ENCODE measurements around the gene TM4SF4. TPM values are rescaled to one million over a fixed set of nuclear protein-coding genes. Genes with fewer than 3 reads are reported as not detected.

TM4SF4 gene
- total RNA-seq, 4 donors from 2014 or later, result 1.3 to 3.2 (median 2.2) TPM; not detected in 1

- peaks cover 0 to 8% (median 0%) of the 10 kb centered on the region in 3 donors for H3K4me1 ChIP-seq
- H3K4me3 ChIP-seq, result no peak overlapping the region
- no peaks in the 10 kb centered on the region for H3K27me3 ChIP-seq
- H3K9me3 ChIP-seq, result no peaks in the 10 kb centered on the region
- H3K36me3 ChIP-seq, result no peaks in the 10 kb centered on the region
- TF ChIP-seq POLR2AphosphoS5 (IDR thresholded peaks at IDR 0.05), result no peak
- TF ChIP-seq POLR2A (IDR thresholded peaks at IDR 0.05), result no peak
- TF ChIP-seq CTCF (IDR thresholded peaks at IDR 0.05), result no peak
- TF ChIP-seq EP300 (IDR thresholded peaks at IDR 0.05), result no peak
- no peak for ATAC-seq
- 79% methylated on average over 3 of the region's 6 CpGs; no CpG with 5 or more reads in 1 of the 2 donors for WGBS, 2 donors (ENCODE audit: low coverage in 1 of 2)
- no peak overlapping the region for H3K27ac ChIP-seq
Observed at GRCh38 chr3:149494759-149495580, 20.5 kb downstream of the TM4SF4 start.

DNA sequence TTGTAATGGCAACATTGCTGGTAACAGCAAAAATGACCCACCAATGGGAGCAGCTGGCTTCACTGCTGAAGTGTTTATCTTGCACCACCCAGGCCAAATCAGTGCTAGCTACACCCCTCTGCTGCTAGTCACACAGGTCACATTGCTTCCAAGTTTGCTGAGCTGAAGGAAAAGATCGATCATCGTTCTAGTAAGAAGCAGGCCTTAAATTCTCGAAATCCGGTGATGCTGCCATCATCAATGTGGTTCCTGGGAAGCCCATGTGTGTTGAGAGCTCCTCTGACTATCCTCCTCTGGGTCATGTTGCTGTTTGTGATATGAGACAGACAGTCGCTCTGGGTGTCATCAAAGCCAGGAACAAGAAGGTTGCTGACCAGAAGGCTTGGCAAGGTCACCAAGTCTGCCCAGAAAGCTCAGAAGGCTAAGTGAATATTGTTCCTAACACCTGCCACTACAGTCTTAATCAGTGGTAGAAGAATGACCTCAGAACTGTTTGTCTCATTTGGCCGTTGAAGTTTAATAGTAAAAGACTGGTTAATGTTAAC, 21.2 kb downstream of the TM4SF4 start:
- ATAC-seq, result no peak
- TF ChIP-seq POLR2A (IDR thresholded peaks at IDR 0.05) (no peak), CTCF (IDR thresholded peaks at IDR 0.05) (no peak), EP300 (IDR thresholded peaks at IDR 0.05) (no peak), POLR2AphosphoS5 (IDR thresholded peaks at IDR 0.05) (no peak)
- Histone ChIP-seq H3K27ac (no peak overlapping the region), H3K4me3 (no peak overlapping the region), H3K9me3 (no peaks in the 10 kb centered on the region), H3K4me1 (peaks cover 0 to 8% (median 0%) of the 10 kb centered on the region in 3 donors), H3K27me3 (no peaks in the 10 kb centered on the region), H3K36me3 (no peaks in the 10 kb centered on the region)
- 81 to 92% methylated on average over 2 to 5 of the region's 6 CpGs for WGBS, 2 donors (ENCODE audit: low coverage in 1 of 2)

DNA sequence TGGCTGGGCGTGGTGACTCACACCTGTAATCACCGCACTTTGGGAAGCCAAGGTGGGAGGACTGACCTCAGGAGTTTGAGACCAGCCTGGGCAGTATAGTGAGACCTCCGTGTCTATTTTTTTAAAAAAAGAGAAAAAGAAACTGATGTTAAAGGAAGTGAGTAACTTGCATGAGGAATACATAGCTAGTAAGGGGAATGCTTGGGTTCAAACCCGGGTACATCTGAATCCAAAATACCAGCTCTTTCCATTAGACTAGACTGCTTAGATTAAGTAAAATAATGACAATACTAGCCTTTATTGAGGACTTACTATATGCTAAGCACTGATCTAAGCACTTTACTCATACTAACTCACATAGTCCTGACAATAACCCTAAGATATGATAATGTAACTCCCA, 22.4 kb downstream of the TM4SF4 start:
- WGBS, 2 donors (ENCODE audit: low coverage in 1 of 2), result 87 to 88% methylated on average over 4 of the region's 4 CpGs
- TF ChIP-seq CTCF (IDR thresholded peaks at IDR 0.05) (no peak), EP300 (IDR thresholded peaks at IDR 0.05) (no peak), POLR2AphosphoS5 (IDR thresholded peaks at IDR 0.05) (no peak), POLR2A (IDR thresholded peaks at IDR 0.05) (no peak)
- no peak for ATAC-seq

GRCh38 chr3:149497966-149498670, 23.6 kb downstream of the TM4SF4 start:
- TF ChIP-seq POLR2AphosphoS5 (IDR thresholded peaks at IDR 0.05) (no peak), EP300 (IDR thresholded peaks at IDR 0.05) (no peak), POLR2A (IDR thresholded peaks at IDR 0.05) (no peak), CTCF (IDR thresholded peaks at IDR 0.05) (no peak)

More for the DNA sequence above, 22.4 kb downstream of the TM4SF4 start:
- H3K4me3 ChIP-seq, result no peak overlapping the region
- H3K9me3 ChIP-seq, result no peaks in the 10 kb centered on the region
- H3K27ac ChIP-seq, result no peak overlapping the region
- no peaks in the 10 kb centered on the region for H3K27me3 ChIP-seq
- peaks cover 0 to 8% (median 0%) of the 10 kb centered on the region in 3 donors for H3K4me1 ChIP-seq
- no peaks in the 10 kb centered on the region for H3K36me3 ChIP-seq

More at GRCh38 chr3:149497966-149498670, 23.6 kb downstream of the TM4SF4 start:
- H3K4me1 ChIP-seq, result peaks cover 0 to 8% (median 0%) of the 10 kb centered on the region in 3 donors
- WGBS, 2 donors (ENCODE audit: low coverage in 1 of 2), result 55 to 67% methylated on average over 1 to 4 of the region's 4 CpGs
- no peak overlapping the region for H3K4me3 ChIP-seq
- no peak overlapping the region for H3K27ac ChIP-seq
- H3K36me3 ChIP-seq, result no peaks in the 10 kb centered on the region
- H3K9me3 ChIP-seq, result no peaks in the 10 kb centered on the region
- no peaks in the 10 kb centered on the region for H3K27me3 ChIP-seq
- no peak for ATAC-seq
